ENCODE measurements around the gene KLF8.
A peak's percentile ranks its signal among the peaks of the same experiment; 100 is the strongest.

Gene KLF8

DNA sequence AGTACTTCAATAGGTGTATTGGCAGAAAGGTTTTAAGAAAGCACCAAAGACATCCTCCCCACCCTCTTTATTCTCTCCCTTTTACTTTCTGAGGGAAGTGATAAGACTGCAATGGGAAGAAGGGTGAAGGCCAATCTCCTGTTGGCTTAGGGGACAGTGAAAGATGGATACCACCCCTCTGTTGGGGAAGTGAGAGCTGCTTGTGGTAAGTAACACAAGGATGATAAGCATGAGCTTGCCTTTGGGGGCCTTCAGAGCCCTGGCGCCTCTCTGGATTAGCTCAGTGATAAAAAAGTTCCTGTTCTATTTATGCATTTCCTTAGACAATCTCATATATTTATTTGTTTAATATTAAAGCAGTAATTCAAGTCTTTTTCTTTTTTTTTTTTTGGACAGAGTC lies 5.2 kb upstream of the KLF8 start:
- DNase-seq (ENCODE audit: low read depth, low spot score) = no peak
- Histone ChIP-seq H3K27me3 (ENCODE audit: insufficient read depth, insufficient read length) (no peaks in the 10 kb centered on the region), H3K9me3 (ENCODE audit: insufficient read depth, low read length) (0 out of 2 replicates have a peak, but pooled peaks cover under 1% of the 10 kb centered on the region), H3K4me3 (ENCODE audit: insufficient read length, low read depth) (no peak overlapping the region), H3K9ac (ENCODE audit: insufficient read length, low read depth) (no peak overlapping the region), H3K36me3 (ENCODE audit: insufficient read depth, insufficient read length, low read length) (no peaks in the 10 kb centered on the region), H3K4me1 (ENCODE audit: insufficient read depth, insufficient read length) (no peaks in the 10 kb centered on the region)
- TF ChIP-seq YY1 (IDR thresholded peaks at IDR 0.05; ENCODE audit: insufficient read depth, insufficient read length) (no peak), SUZ12 (IDR thresholded peaks at IDR 0.05; ENCODE audit: extremely low read depth, insufficient read depth, insufficient read length) (no peak), ZNF274 (IDR thresholded peaks at IDR 0.05; ENCODE audit: low read depth, low read length) (no peak)

DNA sequence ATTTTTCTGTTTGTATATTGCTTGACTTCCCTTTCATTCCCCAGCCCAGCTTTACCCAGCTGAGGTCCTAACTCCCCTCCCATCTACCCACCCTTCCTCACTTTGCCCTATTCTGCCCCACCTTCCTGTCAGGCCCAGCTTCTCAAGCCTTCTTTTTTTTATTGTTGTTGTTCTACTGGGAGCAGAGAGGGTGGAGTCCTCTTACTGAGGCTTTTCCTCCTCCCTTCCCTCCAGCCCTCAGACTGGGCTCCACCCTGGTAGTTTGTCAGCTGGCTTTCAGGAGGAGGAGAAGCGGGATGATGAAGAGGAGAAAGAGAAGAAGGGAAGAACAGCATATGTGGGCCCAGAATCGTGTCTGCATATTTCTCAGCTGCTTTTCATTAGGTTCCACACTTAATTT lies 3.2 kb upstream of the KLF8 start:
- Histone ChIP-seq H3K27me3 (ENCODE audit: insufficient read depth, insufficient read length) (no peaks in the 10 kb centered on the region), H3K9me3 (ENCODE audit: insufficient read depth, low read length) (no peaks in the 10 kb centered on the region), H3K9ac (ENCODE audit: insufficient read length, low read depth) (no peak overlapping the region), H3K36me3 (ENCODE audit: insufficient read depth, insufficient read length, low read length) (no peaks in the 10 kb centered on the region), H3K4me3 (ENCODE audit: insufficient read length, low read depth) (no peak overlapping the region), H3K4me1 (ENCODE audit: insufficient read depth, insufficient read length) (no peaks in the 10 kb centered on the region)
- TF ChIP-seq YY1 (IDR thresholded peaks at IDR 0.05; ENCODE audit: insufficient read depth, insufficient read length) (no peak), ZNF274 (IDR thresholded peaks at IDR 0.05; ENCODE audit: low read depth, low read length) (no peak)
- DNase-seq (ENCODE audit: low read depth, low spot score) = no peak

DNA sequence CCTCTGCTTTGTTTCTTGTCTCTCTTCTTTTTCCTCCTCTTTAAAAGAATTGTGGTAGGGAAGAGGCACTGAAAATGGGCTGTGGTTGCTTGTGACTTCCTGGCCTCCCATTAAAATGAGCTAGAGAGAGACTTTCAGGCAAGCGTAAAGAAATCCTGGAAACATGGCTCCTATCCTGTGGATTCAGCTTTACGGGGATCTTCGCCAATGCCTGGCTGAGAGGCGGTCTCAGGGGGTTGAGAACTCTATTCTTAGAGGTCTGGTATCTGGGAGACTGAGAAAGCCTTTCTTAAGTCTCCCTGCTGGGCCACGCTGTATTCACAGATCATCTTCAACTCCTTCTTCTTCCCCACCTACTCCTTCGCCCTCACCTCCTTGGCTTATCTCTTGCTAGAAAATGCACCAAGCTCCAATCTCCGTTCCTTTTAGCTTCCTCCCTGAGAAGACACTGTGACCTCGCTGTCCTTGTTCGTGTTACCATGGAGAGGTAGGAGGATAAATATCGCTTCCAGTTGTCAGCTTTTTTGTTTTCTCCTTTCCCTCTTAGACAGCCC lies 542 bp upstream of the KLF8 start:
- TF ChIP-seq ZNF274 (IDR thresholded peaks at IDR 0.05; ENCODE audit: low read depth, low read length) (no peak), YY1 (IDR thresholded peaks at IDR 0.05; ENCODE audit: insufficient read depth, insufficient read length) (no peak), SUZ12 (IDR thresholded peaks at IDR 0.05; ENCODE audit: extremely low read depth, insufficient read depth, insufficient read length) (no peak)
- H3K27me3 ChIP-seq (ENCODE audit: insufficient read depth, insufficient read length) = no peaks in the 10 kb centered on the region
- no peaks in the 10 kb centered on the region for H3K4me1 ChIP-seq (ENCODE audit: insufficient read depth, insufficient read length)
- DNase-seq (ENCODE audit: low read depth, low spot score) = no peak
- H3K9ac ChIP-seq (ENCODE audit: insufficient read length, low read depth) = peak overlapping the region; percentile 47
- H3K36me3 ChIP-seq (ENCODE audit: insufficient read depth, insufficient read length, low read length) = no peaks in the 10 kb centered on the region
- H3K9me3 ChIP-seq (ENCODE audit: insufficient read depth, low read length) = no peaks in the 10 kb centered on the region
- H3K4me3 ChIP-seq (ENCODE audit: insufficient read length, low read depth) = peak overlapping the region; percentile 27

DNA sequence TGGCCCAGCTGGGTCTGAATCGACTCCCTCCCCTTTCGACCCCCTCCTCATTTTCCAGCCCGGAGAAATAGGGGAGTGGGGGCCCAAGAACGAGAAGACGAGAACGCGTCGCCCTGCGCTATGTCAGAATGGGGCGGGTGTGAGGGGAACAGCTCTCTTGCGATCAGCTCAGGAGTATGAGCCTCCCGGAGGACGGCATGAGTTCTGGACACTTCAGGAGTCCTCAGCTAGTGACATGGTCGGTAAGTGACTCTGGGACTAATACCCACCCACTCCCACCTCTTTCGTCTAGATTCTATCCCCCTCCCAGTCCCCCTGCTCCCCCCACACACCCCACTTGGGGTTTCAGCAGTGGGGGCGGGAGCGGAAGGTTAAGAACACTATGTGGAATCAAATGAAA lies 944 bp downstream of the KLF8 start:
- no peak for DNase-seq (ENCODE audit: low read depth, low spot score)
- H3K4me3 ChIP-seq (ENCODE audit: insufficient read length, low read depth) = peak overlapping the region; percentile 65
- TF ChIP-seq SUZ12 (IDR thresholded peaks at IDR 0.05; ENCODE audit: extremely low read depth, insufficient read depth, insufficient read length) (no peak), YY1 (IDR thresholded peaks at IDR 0.05; ENCODE audit: insufficient read depth, insufficient read length) (no peak), ZNF274 (IDR thresholded peaks at IDR 0.05; ENCODE audit: low read depth, low read length) (no peak)
- no peaks in the 10 kb centered on the region for H3K27me3 ChIP-seq (ENCODE audit: insufficient read depth, insufficient read length)
- H3K9ac ChIP-seq (ENCODE audit: insufficient read length, low read depth) = peak overlapping the region; percentile 80
- H3K36me3 ChIP-seq (ENCODE audit: insufficient read depth, insufficient read length, low read length) = no peaks in the 10 kb centered on the region
- H3K9me3 ChIP-seq (ENCODE audit: insufficient read depth, low read length) = no peaks in the 10 kb centered on the region
- no peaks in the 10 kb centered on the region for H3K4me1 ChIP-seq (ENCODE audit: insufficient read depth, insufficient read length)

DNA sequence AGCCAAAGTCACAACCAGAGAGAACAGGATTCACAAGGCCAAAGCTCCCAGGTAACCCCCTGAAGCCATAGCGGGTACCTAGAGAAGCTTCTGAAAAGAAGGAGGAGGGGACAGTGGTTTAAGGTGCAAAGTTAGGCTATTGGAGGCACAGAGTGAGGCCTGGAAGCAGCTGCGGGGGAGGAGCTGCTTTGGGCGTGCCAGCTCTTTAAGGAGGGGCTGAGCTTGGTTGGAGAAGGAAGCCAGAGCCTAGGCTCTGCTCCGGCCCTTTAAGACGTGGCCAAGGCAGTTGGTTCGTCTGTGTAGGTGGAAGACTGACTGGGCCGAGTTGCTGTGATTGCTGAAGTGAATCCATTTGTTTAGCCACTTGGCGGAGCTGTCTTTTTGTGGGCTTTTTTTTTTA lies 1.5 kb downstream of the KLF8 start:
- Histone ChIP-seq H3K4me3 (ENCODE audit: insufficient read length, low read depth) (peak overlapping the region; percentile 65), H3K36me3 (ENCODE audit: insufficient read depth, insufficient read length, low read length) (no peaks in the 10 kb centered on the region), H3K27me3 (ENCODE audit: insufficient read depth, insufficient read length) (no peaks in the 10 kb centered on the region), H3K9me3 (ENCODE audit: insufficient read depth, low read length) (no peaks in the 10 kb centered on the region), H3K9ac (ENCODE audit: insufficient read length, low read depth) (peak overlapping the region; percentile 42), H3K4me1 (ENCODE audit: insufficient read depth, insufficient read length) (no peaks in the 10 kb centered on the region)
- no peak for TF ChIP-seq ZNF274 (IDR thresholded peaks at IDR 0.05; ENCODE audit: low read depth, low read length)
- TF ChIP-seq YY1 (IDR thresholded peaks at IDR 0.05; ENCODE audit: insufficient read depth, insufficient read length) = no peak
- peak; percentile 51 for DNase-seq (ENCODE audit: low read depth, low spot score)

DNA sequence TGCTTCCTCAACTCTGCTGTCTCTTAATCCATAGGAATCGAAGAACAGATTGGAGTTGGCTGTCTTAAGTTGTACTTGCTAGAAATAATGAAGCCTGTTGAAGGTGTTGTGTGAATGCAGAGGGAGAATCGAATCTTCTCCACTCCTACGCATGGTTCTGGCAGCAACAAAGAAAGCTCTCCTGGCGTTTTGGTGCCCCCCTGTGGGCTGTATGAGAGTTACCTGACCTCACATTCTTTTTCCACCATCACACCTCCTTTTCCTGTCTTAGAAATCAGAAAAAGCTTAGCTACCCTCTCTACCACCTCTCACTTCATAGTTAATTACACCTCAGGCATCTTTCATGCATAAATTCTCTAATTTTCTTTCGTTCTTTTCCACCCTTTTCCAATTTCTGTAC lies 16.3 kb downstream of the KLF8 start:
- H3K27me3 ChIP-seq (ENCODE audit: insufficient read depth, insufficient read length) = no peaks in the 10 kb centered on the region
- H3K9ac ChIP-seq (ENCODE audit: insufficient read length, low read depth) = no peak overlapping the region
- no peaks in the 10 kb centered on the region for H3K36me3 ChIP-seq (ENCODE audit: insufficient read depth, insufficient read length, low read length)
- DNase-seq (ENCODE audit: low read depth, low spot score) = no peak
- H3K4me3 ChIP-seq (ENCODE audit: insufficient read length, low read depth) = no peak overlapping the region
- no peaks in the 10 kb centered on the region for H3K9me3 ChIP-seq (ENCODE audit: insufficient read depth, low read length)
- TF ChIP-seq SUZ12 (IDR thresholded peaks at IDR 0.05; ENCODE audit: extremely low read depth, insufficient read depth, insufficient read length) (no peak), YY1 (IDR thresholded peaks at IDR 0.05; ENCODE audit: insufficient read depth, insufficient read length) (no peak), ZNF274 (IDR thresholded peaks at IDR 0.05; ENCODE audit: low read depth, low read length) (no peak)
- no peaks in the 10 kb centered on the region for H3K4me1 ChIP-seq (ENCODE audit: insufficient read depth, insufficient read length)

DNA sequence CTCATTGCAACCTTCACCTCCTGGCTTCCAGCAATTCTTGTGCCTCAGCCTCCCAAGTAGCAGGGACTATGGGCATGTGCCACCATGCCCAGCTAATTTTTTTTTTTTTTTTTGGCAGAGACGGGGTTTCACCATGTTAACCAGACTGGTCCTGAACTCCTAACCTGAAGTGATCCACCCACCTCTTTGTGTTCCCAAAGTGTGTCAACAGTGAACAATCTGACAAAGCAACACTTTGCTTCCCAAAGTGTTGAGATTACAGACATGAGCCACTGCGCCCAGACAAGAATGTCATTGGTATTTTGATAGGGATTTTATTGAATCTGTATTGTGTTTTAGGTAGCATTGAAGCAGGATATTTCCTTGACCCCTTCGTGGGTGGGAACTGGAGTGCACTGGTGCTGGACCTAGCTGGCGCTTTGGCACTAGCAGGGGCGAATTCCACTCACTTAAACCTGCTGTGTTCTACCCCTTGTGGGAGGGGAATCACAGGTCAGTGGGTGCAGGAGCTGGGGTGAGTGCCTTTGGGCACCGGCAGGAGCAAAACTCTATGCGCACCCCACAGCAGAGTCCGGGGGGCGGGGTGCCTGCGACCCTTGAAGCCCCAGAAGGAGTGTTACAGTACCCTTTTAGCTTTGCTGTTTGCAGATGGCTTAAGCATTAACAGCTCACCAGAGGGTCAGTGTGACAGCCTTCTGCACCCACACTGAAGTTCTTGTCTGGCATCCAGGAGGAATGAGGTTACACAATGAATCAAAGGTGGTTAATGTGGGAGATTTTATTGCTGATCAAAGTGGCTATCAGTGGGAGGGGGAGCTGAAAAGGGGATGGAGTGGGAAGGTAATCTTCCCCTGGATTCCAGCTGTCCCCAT lies 21.9 kb downstream of the KLF8 start:
- H3K27me3 ChIP-seq (ENCODE audit: insufficient read depth, insufficient read length) = no peaks in the 10 kb centered on the region
- H3K36me3 ChIP-seq (ENCODE audit: insufficient read depth, insufficient read length, low read length) = no peaks in the 10 kb centered on the region
- DNase-seq (ENCODE audit: low read depth, low spot score) = no peak
- TF ChIP-seq ZNF274 (IDR thresholded peaks at IDR 0.05; ENCODE audit: low read depth, low read length) (no peak), SUZ12 (IDR thresholded peaks at IDR 0.05; ENCODE audit: extremely low read depth, insufficient read depth, insufficient read length) (no peak), YY1 (IDR thresholded peaks at IDR 0.05; ENCODE audit: insufficient read depth, insufficient read length) (no peak)
- no peaks in the 10 kb centered on the region for H3K4me1 ChIP-seq (ENCODE audit: insufficient read depth, insufficient read length)
- H3K9me3 ChIP-seq (ENCODE audit: insufficient read depth, low read length) = no peaks in the 10 kb centered on the region
- H3K4me3 ChIP-seq (ENCODE audit: insufficient read length, low read depth) = no peak overlapping the region
- no peak overlapping the region for H3K9ac ChIP-seq (ENCODE audit: insufficient read length, low read depth)

Data from NT2/D1 (cell line).